Motor neuron (in vitro differentiated cells): ENCODE measurements around the gene MAP4. TPM values are rescaled to one million over a fixed set of nuclear protein-coding genes. Genes with fewer than 3 reads are reported as not detected.

ENCODE experiments used
- ATAC-seq, 8 experiments: fragments of 200-7000 bp; cut with Tn5 transposase; replicated peaks in 6 of 8; 2 replicates each; pipeline ENCODE4 v1.8.0; 2021; ENCODE audit warnings: mild to moderate bottlenecking in 8 of 8, moderate library complexity in 8 of 8
- H3K27ac ChIP-seq, 2 donors: fragments of 250-450 bp; sonication (Bioruptor Pico); 2 replicates each; pipeline ENCODE4 v1.9.0; 2021; ENCODE audit warnings: antibody characterized with exemption in 2 of 2, mild to moderate bottlenecking in 2 of 2, moderate library complexity in 1 of 2
- H3K4me1 ChIP-seq, 2 donors: fragments of 250-450 bp; sonication (Bioruptor Pico); replicated peaks in 1 of 2; 2 replicates each; pipeline ENCODE4 v1.6.1; 2021; ENCODE audit warnings: antibody characterized with exemption in 2 of 2, mild to moderate bottlenecking in 2 of 2, moderate library complexity in 1 of 2
- H3K4me3 ChIP-seq, 5 donors: fragments of 250-450 bp; sonication (Bioruptor Pico); 2 replicates each; pipeline ENCODE4 v1.9.0; 2021; ENCODE audit warnings: antibody characterized with exemption in 5 of 5, mild to moderate bottlenecking in 5 of 5, moderate library complexity in 4 of 5
- WGBS, 10 experiments: fragments of 450-650 bp; shearing (Covaris generic); methylation state at CpG; one replicate each; pipeline ENCODE4 v1.0.0; 2022; 5-methylcytosine and 5-hydroxymethylcytosine counted together
- in situ Hi-C, 9 experiments: fragments of 400-800 bp; cut with MboI; loops; one replicate each; pipeline ENCODE4 v1.15.0; 2021; ENCODE audit warnings: low sequenced_read_pairs in 9 of 9, low pct_unique_long_range_greater_than_20kb in 2 of 9; ENCODE audit not compliant: unreplicated experiment in 9 of 9
- total RNA-seq, 8 experiments: library from RNA; unstranded; fragments of 300-600 nt; gene quantifications; 2 replicates each; pipeline versions ENCODE4 v1.2.3 to v1.2.4, GENCODE V29; 2022

Gene MAP4
- total RNA-seq, 8 experiments from 2014 or later, result 62.7 to 256 (median 142) TPM

DNA sequence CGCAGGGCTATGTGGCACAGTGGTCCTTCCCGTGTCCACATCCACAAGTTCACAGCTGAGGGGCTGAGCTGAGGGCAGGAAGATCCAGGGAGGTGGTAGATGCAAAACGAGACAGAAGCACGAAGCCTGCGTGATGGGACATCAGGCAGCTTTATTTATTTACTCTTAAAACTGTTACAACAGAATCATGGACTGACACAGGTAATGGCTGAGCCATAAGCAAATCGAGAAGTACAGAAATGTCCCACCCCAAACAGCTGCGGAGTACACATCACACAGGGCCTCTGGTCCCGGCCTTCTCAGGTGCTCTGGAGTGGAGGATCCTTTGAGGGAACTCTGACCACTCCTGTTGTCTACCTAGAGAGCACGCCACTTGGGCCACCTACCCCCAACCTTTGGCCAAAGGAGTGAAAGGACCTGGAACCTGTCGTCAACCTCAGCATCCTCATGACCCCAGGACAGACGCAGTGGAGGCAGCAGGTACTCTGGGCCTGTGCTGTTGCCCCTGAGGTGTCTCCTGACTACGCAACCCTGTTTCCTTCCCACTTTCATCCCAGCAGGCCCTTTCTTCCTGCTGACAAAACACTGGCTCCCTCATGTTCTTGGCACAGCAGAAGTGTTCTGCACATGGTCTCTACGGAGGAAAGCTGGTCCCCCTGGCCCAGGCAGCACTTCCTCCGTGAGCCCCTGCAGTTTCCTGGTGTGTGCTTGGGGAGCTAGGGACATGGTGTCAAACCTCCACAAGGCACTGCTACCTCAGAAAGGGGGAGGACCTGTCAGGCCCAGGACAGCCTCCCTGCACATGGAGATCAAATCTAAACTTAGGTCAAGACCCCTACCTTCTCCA, 165.4 kb downstream of the MAP4 start:
- no peak overlapping the region for H3K27ac ChIP-seq
- WGBS, 10 experiments, result 70 to 100% (median 87%) methylated on average over 1 to 7 of the region's 14 CpGs; no CpG with 5 or more reads in 3 of the 10 experiments
- ATAC-seq, result no peak
- H3K4me3 ChIP-seq, result no peak overlapping the region
- no peaks in the 10 kb centered on the region for H3K4me1 ChIP-seq
- in situ Hi-C loops, result loop anchor here in 2 of 9 experiments (10.0 to 25.0 kb wide), 2 partner anchors 304 to 312 kb away; no protein-coding TSS in a partner anchor

DNA sequence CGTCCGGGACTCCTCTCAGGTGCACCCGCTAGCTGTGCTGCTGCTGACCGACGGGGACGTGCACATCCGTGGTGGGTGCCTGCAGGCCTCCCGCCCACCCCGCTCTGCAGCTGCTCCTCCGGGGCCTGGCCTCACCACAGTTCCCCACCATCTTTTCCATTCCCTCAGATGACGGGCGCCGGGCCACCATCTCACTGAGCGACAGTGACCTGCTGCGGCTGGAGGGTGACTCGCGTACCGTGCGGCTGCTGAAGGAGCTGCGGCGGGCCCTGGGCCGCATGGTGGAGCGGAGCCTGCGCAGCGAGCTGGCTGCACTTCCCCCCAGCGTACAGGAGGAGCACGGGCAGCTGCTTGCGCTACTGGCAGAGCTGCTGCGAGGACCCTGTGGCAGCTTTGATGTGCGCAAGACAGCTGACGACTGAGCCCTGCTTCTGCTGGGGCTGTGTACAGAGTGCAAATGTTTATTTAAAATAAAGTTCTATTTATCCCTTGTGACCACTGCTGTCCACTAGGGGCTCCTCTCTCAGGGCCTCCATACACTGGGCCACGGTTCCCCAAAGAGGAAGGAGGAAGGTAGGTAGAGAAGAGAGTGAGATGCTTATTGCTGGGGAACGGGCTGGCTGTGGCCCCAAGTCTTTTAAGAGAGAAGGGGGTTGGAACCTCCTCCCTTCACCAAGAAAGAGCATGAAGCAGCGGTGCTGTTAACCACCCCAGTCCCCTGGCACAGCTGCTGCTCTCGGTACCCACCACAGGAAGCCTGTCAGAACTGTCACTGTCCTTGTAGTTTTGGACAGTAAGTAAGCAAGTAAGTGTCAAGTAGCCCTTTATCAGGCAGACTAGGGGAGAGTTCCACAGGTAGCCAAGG, 166.3 kb downstream of the MAP4 start:
- H3K27ac ChIP-seq, result no peak overlapping the region
- in situ Hi-C loops, result loop anchor here in 5 of 9 experiments (10.0 to 25.0 kb wide), 3 partner anchors 137 to 312 kb away; no protein-coding TSS in a partner anchor

DNA sequence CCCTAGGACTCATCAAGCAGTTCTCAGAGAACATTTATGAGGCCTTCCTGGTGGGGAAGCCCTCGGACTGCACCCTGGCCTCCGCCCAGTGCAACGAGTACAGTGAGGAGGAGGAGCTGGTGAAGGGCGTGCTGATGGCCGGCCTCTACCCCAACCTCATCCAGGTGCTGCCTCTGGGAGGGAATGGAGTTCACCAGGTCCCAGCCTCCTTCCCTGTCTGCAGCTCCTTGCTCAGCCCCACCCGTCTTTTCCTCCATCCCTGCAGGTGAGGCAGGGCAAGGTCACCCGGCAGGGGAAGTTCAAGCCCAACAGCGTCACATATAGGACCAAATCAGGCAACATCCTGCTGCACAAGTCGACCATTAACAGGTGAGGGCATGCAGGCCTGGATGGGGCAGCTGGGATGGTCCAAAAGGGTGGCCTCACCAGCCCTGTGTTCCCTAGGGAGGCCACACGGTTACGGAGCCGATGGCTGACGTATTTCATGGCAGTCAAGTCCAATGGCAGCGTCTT, 167.0 kb downstream of the MAP4 start:
- no peak overlapping the region for H3K27ac ChIP-seq
- WGBS, 10 experiments, result 85 to 100% methylated on average over 2 to 4 of the region's 14 CpGs; no CpG with 5 or more reads in 8 of the 10 experiments
- in situ Hi-C loops, result loop anchor here in 4 of 9 experiments (25.0 kb wide), 2 partner anchors 138 to 313 kb away; no protein-coding TSS in a partner anchor
- H3K4me3 ChIP-seq, result no peak overlapping the region
- peak in 3 of 8 experiments; percentile 7 to 13 (median 12) for ATAC-seq
- H3K4me1 ChIP-seq, result no peaks in the 10 kb centered on the region

More for the DNA sequence above, 166.3 kb downstream of the MAP4 start:
- peak; percentile 36 to 58 (median 45) for ATAC-seq
- Histone ChIP-seq H3K4me3 (no peak overlapping the region), H3K4me1 (no peaks in the 10 kb centered on the region)
- 50 to 95% (median 93%) methylated on average over 1 to 6 of the region's 35 CpGs; no CpG with 5 or more reads in 3 of the 10 experiments for WGBS, 10 experiments

GRCh38 chr3:47848599-47849117, 167.6 kb downstream of the MAP4 start:
- WGBS, 10 experiments, result 95 to 100% (median 99%) methylated on average over 1 to 11 of the region's 23 CpGs; no CpG with 5 or more reads in 6 of the 10 experiments
- ATAC-seq, result peak in 3 of 8 experiments; percentile 4 to 12 (median 9)
- in situ Hi-C loops, result loop anchor here in 4 of 9 experiments (25.0 kb wide), 2 partner anchors 139 to 314 kb away; no protein-coding TSS in a partner anchor
- Histone ChIP-seq H3K27ac (no peak overlapping the region), H3K4me1 (no peaks in the 10 kb centered on the region), H3K4me3 (no peak overlapping the region)

- Histone ChIP-seq H3K27ac (no peak overlapping the region), H3K4me1 (no peaks in the 10 kb centered on the region), H3K4me3 (no peak overlapping the region)
- ATAC-seq, result peak in 1 of 8 experiments; percentile 2
- 80 to 100% (median 99%) methylated on average over 1 to 10 of the region's 23 CpGs; no CpG with 5 or more reads in 4 of the 10 experiments for WGBS, 10 experiments
- in situ Hi-C loops, result loop anchor here in 4 of 9 experiments (25.0 kb wide), 2 partner anchors 139 to 314 kb away; no protein-coding TSS in a partner anchor
Measured at GRCh38 chr3:47847801-47848518, 168.3 kb downstream of the MAP4 start.

- 93 to 100% (median 100%) methylated on average over 1 to 3 of the region's 11 CpGs; no CpG with 5 or more reads in 7 of the 10 experiments for WGBS, 10 experiments
- no peak overlapping the region for H3K4me3 ChIP-seq
- no peak overlapping the region for H3K27ac ChIP-seq
- no peak for ATAC-seq
- no peaks in the 10 kb centered on the region for H3K4me1 ChIP-seq
- in situ Hi-C loops, result loop anchor here in 4 of 9 experiments (25.0 kb wide), 2 partner anchors 140 to 315 kb away; no protein-coding TSS in a partner anchor
Measured at GRCh38 chr3:47847260-47847659, 169.0 kb downstream of the MAP4 start.

GRCh38 chr3:47846880-47847248, 169.4 kb downstream of the MAP4 start:
- H3K4me3 ChIP-seq, result no peak overlapping the region
- 80 to 100% (median 98%) methylated on average over 1 to 6 of the region's 10 CpGs; no CpG with 5 or more reads in 6 of the 10 experiments for WGBS, 10 experiments
- no peaks in the 10 kb centered on the region for H3K4me1 ChIP-seq
- ATAC-seq, result no peak
- no peak overlapping the region for H3K27ac ChIP-seq
- in situ Hi-C loops, result loop anchor here in 4 of 9 experiments (25.0 kb wide), 2 partner anchors 140 to 315 kb away; no protein-coding TSS in a partner anchor

DNA sequence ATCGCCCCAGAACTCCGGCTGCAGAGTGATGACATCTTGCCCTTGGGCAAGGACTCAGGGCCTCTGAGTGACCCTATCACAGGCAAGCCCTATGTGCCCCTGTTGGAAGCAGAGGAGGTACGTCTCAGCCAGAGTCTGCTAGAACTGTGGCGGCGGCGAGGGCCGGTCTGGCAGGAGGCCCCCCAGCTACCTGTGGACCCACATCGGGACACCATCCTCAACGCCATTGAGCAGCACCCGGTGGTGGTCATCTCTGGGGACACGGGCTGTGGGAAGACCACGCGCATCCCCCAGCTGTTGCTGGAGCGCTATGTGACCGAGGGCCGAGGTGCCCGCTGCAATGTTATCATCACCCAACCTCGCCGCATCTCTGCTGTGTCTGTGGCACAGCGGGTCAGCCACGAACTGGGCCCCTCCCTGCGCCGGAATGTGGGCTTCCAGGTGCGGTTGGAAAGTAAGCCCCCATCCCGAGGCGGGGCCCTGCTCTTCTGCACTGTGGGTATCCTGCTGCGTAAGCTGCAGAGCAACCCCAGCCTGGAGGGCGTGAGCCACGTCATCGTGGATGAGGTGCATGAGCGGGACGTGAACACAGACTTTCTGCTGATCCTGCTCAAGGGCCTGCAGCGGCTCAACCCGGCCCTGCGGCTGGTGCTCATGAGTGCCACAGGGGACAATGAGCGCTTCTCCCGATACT, 169.9 kb downstream of the MAP4 start:
- WGBS, 10 experiments, result 80 to 100% (median 93%) methylated on average over 1 to 12 of the region's 37 CpGs; no CpG with 5 or more reads in 4 of the 10 experiments
- Histone ChIP-seq H3K4me3 (no peak overlapping the region), H3K27ac (no peak overlapping the region), H3K4me1 (no peaks in the 10 kb centered on the region)
- peak in 1 of 8 experiments; percentile 8 for ATAC-seq
- in situ Hi-C loops, result loop anchor here in 4 of 9 experiments (25.0 kb wide), 2 partner anchors 141 to 316 kb away; no protein-coding TSS in a partner anchor

- Histone ChIP-seq H3K4me1 (no peaks in the 10 kb centered on the region), H3K27ac (no peak overlapping the region), H3K4me3 (no peak overlapping the region)
- in situ Hi-C loops, result loop anchor here in 4 of 9 experiments (25.0 kb wide), 2 partner anchors 145 to 320 kb away; no protein-coding TSS in a partner anchor
- no peak for ATAC-seq
- WGBS, 10 experiments, result 24 to 100% (median 65%) methylated on average over 1 to 7 of the region's 7 CpGs
Measured at GRCh38 chr3:47841786-47842349, 174.3 kb downstream of the MAP4 start.

DNA sequence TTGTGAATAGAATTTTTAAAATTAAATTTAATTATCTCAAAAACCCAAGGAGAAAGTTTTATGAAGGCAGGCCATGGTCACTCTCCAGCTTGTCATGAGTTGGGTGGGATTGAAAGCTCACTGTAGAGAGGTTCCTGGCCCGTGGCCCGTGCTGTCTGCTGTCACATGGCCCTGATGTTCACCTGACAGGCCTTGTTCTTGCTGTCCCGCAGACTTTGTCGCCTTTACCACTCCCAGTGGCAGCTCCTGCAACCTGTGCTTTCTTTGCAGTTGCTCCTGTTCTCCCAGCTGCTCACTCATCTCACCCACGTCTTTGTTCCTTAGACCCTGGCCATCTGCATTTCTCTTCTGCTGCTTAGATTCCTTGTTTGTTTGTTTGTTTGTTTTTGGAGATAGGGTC, 177.7 kb downstream of the MAP4 start:
- WGBS, 10 experiments, result 80 to 100% (median 94%) methylated on average over 2 to 4 of the region's 5 CpGs; no CpG with 5 or more reads in 3 of the 10 experiments
- no peak for ATAC-seq
- no peaks in the 10 kb centered on the region for H3K4me1 ChIP-seq
- in situ Hi-C loops, result loop anchor here in 4 of 9 experiments (10.0 to 25.0 kb wide), 3 partner anchors 146 to 324 kb away; no protein-coding TSS in a partner anchor
- no peak overlapping the region for H3K27ac ChIP-seq
- H3K4me3 ChIP-seq, result no peak overlapping the region

DNA sequence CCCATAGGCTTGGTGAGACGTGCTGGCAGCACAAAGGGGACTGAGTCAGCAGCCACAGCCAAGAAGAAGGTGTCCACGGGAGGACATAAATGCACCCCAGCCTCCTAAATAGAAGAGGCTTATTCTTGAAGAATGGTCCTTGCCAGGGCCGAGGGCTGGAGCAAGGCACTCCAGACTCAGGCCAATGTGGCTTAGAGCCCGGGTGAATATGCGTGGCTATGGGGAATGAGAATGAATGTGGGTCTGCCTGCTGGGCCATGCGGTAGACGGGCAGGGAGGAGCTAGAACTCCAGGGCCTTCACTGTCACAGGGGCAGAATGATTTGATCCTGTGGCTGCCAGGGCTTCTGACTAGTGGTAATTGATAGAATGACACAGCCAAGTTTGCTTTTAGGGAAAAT, 179.2 kb downstream of the MAP4 start:
- Histone ChIP-seq H3K4me1 (no peaks in the 10 kb centered on the region), H3K27ac (no peak overlapping the region), H3K4me3 (no peak overlapping the region)
- in situ Hi-C loops, result loop anchor here in 4 of 9 experiments (10.0 to 25.0 kb wide), 3 partner anchors 148 to 325 kb away; no protein-coding TSS in a partner anchor
- 0 to 80% (median 67%) methylated on average over 1 to 2 of the region's 7 CpGs; no CpG with 5 or more reads in 7 of the 10 experiments for WGBS, 10 experiments
- ATAC-seq, result peak in 3 of 8 experiments; percentile 41 to 81 (median 68)
